H1 (cell line): ENCODE data around the gene ZBTB38. TPM values are rescaled to one million over a fixed set of nuclear protein-coding genes. Genes with fewer than 3 reads are reported as not detected.

Source experiments
- CHD1 ChIP-seq: IDR thresholded peaks from 2 replicates; pipeline ENCODE4 v1.6.1; 2012; ENCODE audit warnings: low read depth, low read length, improper control_type of control experiment
- SP4 ChIP-seq: IDR thresholded peaks from 2 replicates; pipeline ENCODE4 v1.6.1; 2012; ENCODE audit warnings: low read length, inconsistent platforms
- SUZ12 ChIP-seq: fragments of 200-600 bp; sonication (generic); IDR thresholded peaks from 2 replicates; pipeline ENCODE4 v1.6.1; 2012; ENCODE audit warnings: mild to moderate bottlenecking, inconsistent platforms, low read length, moderate library complexity, mixed read lengths
- TAF7 ChIP-seq: optimal IDR thresholded peaks from 2 replicates; pipeline ENCODE3; 2011; ENCODE audit warnings: low read depth, mild to moderate bottlenecking, inconsistent platforms, low read length, moderate library complexity, borderline replicate concordance
- polyA plus RNA-seq, 7 experiments: library from polyadenylated mRNA; depleted of rRNA in 3 of 7; stranded (reverse) in 5 of 7; unstranded in 2 of 7; fragments of >200 nt in 5 of 7; fragments of 200-250 nt in 2 of 7; gene quantifications; 1 replicate in 5 of 7; 2 replicates in 1 of 7; 4 replicates in 1 of 7; pipeline versions ENCODE4 v1.2.1 to v1.2.3, GENCODE V29; 2011 to 2013; ENCODE audit warnings: missing spikeins in 2 of 7, mixed read lengths in 2 of 7
- total RNA-seq: library from RNA; stranded (reverse); fragmentation: NEBNext Ultra II Directional; extraction: Animal tissue kit (Norgen Biotek cat#: 25700); gene quantifications from 2 replicates; pipeline ENCODE4 v1.2.1, GENCODE V29; 2021
- TF ChIP-seq, protein P1 (sequence below): IDR thresholded peaks from 2 replicates; pipeline ENCODE4 v1.6.1; 2012; ENCODE audit warnings: low read length, inconsistent platforms

ZBTB38 gene
- total and polyA plus RNA-seq, 2 of the 8 experiments (the other 6 are each of a cell fraction or from before 2014, with no cell fraction given), result 4.4 to 10.5 TPM

- TF ChIP-seq CHD1, result no peak
- TF ChIP-seq TAF7, result no peak
- TF ChIP-seq, protein P1, sequence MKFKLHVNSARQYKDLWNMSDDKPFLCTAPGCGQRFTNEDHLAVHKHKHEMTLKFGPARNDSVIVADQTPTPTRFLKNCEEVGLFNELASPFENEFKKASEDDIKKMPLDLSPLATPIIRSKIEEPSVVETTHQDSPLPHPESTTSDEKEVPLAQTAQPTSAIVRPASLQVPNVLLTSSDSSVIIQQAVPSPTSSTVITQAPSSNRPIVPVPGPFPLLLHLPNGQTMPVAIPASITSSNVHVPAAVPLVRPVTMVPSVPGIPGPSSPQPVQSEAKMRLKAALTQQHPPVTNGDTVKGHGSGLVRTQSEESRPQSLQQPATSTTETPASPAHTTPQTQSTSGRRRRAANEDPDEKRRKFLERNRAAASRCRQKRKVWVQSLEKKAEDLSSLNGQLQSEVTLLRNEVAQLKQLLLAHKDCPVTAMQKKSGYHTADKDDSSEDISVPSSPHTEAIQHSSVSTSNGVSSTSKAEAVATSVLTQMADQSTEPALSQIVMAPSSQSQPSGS, result no peak
- no peak for TF ChIP-seq SP4
- TF ChIP-seq SUZ12, result no peak
- TF ChIP-seq, all 59 proteins: peak for 7
Measured at GRCh38 chr3:141402476-141403171, 34.3 kb downstream of the ZBTB38 start (continued).
